Measurements from ENCODE around the gene MRPS18A. TPM values are rescaled to one million over a fixed set of nuclear protein-coding genes. Genes with fewer than 3 reads are reported as not detected.

MRPS18A gene
- total and polyA plus RNA-seq, 9 of the 15 experiments (the other 6 are each of a cell fraction or from before 2014, with no cell fraction given), result 87.5 to 243 (median 125) TPM

GRCh38 chr6:43677759-43678158, 9.8 kb downstream of the MRPS18A start:
- Histone ChIP-seq H2AFZ (ENCODE audit: low read depth, low read length) (no peak overlapping the region), H3K4me1 (replicated peaks in 1 of 2; ENCODE audit: control insufficient read depth in 2 of 2, insufficient read depth in 2 of 2, low read length in 2 of 2) (peaks cover 3 to 10% of the 10 kb centered on the region in 2 experiments; a peak in 3 of 5 replicates), H3K79me2 (ENCODE audit: control insufficient read depth, insufficient read depth, low read length) (peaks cover 23% of the 10 kb centered on the region), H4K20me1 (replicated peaks; ENCODE audit: control insufficient read depth, insufficient read depth, low read length) (peaks cover 8% of the 10 kb centered on the region; the same call in 1 of the 2 replicates), H3K36me3 (ENCODE audit: control insufficient read depth, insufficient read depth, low read length) (peaks cover 99% of the 10 kb centered on the region), H3K4me2 (ENCODE audit: insufficient read depth, low read length) (no peak overlapping the region), H3K9ac (ENCODE audit: insufficient read depth in 1 of 2, low read depth in 2 of 2, low read length in 2 of 2) (no peak overlapping the region), H3K4me3 (no peak overlapping the region), H3K9me1 (ENCODE audit: control insufficient read depth, insufficient read depth, low read length) (no peaks in the 10 kb centered on the region), H3K27ac (ENCODE audit: extremely low read depth, low read depth, low read length) (no peak overlapping the region), H3K9me3 (replicated peaks; ENCODE audit: control insufficient read depth, insufficient read depth, low read depth, low read length) (no peaks in the 10 kb centered on the region), H3K27me3 (ENCODE audit: control insufficient read depth in 2 of 2, insufficient read depth in 2 of 2, low read length in 2 of 2) (no peaks in the 10 kb centered on the region)
- intact Hi-C loops (cut with micrococcal nuclease), result no loop called here
- POLR2A ChIA-PET, result interaction anchor here (0.6 to 2.7 kb wide), 8 partner anchors 10 to 100 kb away, joined by 3 to 32 read pairs (median 4); partner anchors contain the start of genes GTPBP2 and MRPS18A
- in situ Hi-C loops (cut with MboI), result no loop called here
- 75% methylated on average over 7 of the region's 7 CpGs for WGBS (ENCODE audit: insufficient coverage, low coverage, missing lambda C conversion rate)
- FAIRE-seq, result no peak
- no peak for DNase-seq (ENCODE audit: extremely low read depth in 1 of 4, low spot score in 3 of 4)
- CTCF ChIA-PET (ENCODE audit: low intra/inter-chr PET ratio), result interaction anchor here (0.6 kb wide), 1 partner anchor 687 kb away, joined by 3 read pairs; no protein-coding TSS in a partner anchor
- ATAC-seq, result no peak
- BruUV-seq (replicated peaks), result no TSS peak
- TF ChIP-seq ZNF24 (IDR thresholded peaks at IDR 0.05) (no peak), ZNF668 (CRISPR knock-in tag; IDR thresholded peaks at IDR 0.05) (no peak), ARID2 (IDR thresholded peaks at IDR 0.05) (no peak), UBTF (IDR thresholded peaks at IDR 0.05; ENCODE audit: borderline replicate concordance in 1 of 2, low read depth in 2 of 2, low read length in 2 of 2) (no peak), ZBTB33 (CRISPR knock-in tag; IDR thresholded peaks at IDR 0.05) (no peak), TAF7 (tag; IDR thresholded peaks at IDR 0.05) (no peak), ZNF311 (CRISPR knock-in tag; IDR thresholded peaks at IDR 0.05) (no peak), ZNF639 (CRISPR knock-in tag; conservative IDR thresholded peaks at IDR 0.05 in 1 of 2, IDR thresholded peaks at IDR 0.05 in 1 of 2) (no peak), ZBTB17 (CRISPR knock-in tag; IDR thresholded peaks at IDR 0.05) (no peak), FOXK2 (conservative IDR thresholded peaks at IDR 0.05 in 1 of 2, IDR thresholded peaks at IDR 0.05 in 1 of 2; ENCODE audit: low read depth in 2 of 2) (no peak), ZNF140 (CRISPR knock-in tag; IDR thresholded peaks at IDR 0.05) (no peak), VEZF1 (CRISPR knock-in tag; IDR thresholded peaks at IDR 0.05) (no peak), ZNF133 (CRISPR knock-in tag; IDR thresholded peaks at IDR 0.05) (no peak), EP300 (IDR thresholded peaks at IDR 0.05; ENCODE audit: low read length) (no peak)
